Type B pancreatic cell (in vitro differentiated cells): ENCODE results near the gene NSFL1C. TPM values are rescaled to one million over a fixed set of nuclear protein-coding genes. Genes with fewer than 3 reads are reported as not detected.
"Not testable (repeated sequence)": the region's sequence is repeated elsewhere in the genome, so short reads cannot be mapped to it uniquely, and the experiment has no call there.

Source experiments
- DNase-seq: peaks from one replicate; pipeline ENCODE4 v3.0.0; 2021; ENCODE audit warnings: mixed read lengths; ENCODE audit not compliant: unreplicated experiment; ENCODE audit errors: extremely low spot score
- H3K27ac Mint-ChIP-seq: 2 replicates; pipeline ENCODE4 v1.8.0; 2021; ENCODE audit warnings: mild to moderate bottlenecking, mixed read lengths
- H3K27me3 Mint-ChIP-seq: 2 replicates; pipeline ENCODE4 v1.8.0; 2021; ENCODE audit warnings: mixed read lengths
- H3K36me3 Mint-ChIP-seq: 2 replicates; pipeline ENCODE4 v1.8.0; 2021; ENCODE audit warnings: mixed read lengths
- H3K4me1 Mint-ChIP-seq: one replicate; pipeline ENCODE4 v1.8.0; 2021; ENCODE audit warnings: mixed read lengths; ENCODE audit not compliant: unreplicated experiment
- H3K4me3 Mint-ChIP-seq: 2 replicates; pipeline ENCODE4 v1.8.0; 2021; ENCODE audit warnings: mild to moderate bottlenecking, mixed read lengths
- H3K9me3 Mint-ChIP-seq: 2 replicates; pipeline ENCODE4 v1.8.0; 2021; ENCODE audit warnings: mixed read lengths
- total RNA-seq: library from RNA; stranded (reverse); gene quantifications from 2 replicates; pipeline ENCODE4 v1.2.1, GENCODE V29; 2021; ENCODE audit warnings: low replicate concordance
- TF ChIP-seq, protein P1 (sequence below): fragments of 200-600 bp; sonication (generic); conservative IDR thresholded peaks from 2 replicates; pipeline ENCODE4 v1.5.0; 2021; ENCODE audit warnings: antibody characterized with exemption, mild to moderate bottlenecking

The NSFL1C gene
- total RNA-seq, 1 donor from 2014 or later: 81.0 TPM

DNA sequence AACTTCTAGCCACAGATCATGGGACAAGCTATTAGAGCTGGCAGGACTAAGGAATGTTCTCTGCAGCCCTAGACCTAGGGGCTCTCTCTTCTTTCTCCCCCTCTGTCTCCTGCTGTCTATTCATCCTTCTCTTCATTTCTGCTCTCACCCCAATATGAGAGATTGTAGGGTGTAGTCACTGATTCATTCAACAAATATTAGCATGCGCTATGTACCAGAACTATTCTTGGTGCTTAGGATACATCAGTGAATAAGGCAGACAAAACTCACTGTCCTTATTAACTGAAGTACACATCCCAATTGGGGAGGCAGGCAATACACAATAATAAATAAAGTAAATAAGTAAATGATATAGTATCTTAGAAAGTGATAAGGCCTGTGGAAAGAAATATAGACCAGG lies 39.2 kb upstream of the NSFL1C start:
- Mint-ChIP-seq H3K4me1 (no peaks in the 10 kb centered on the region), H3K36me3 (no peaks in the 10 kb centered on the region)

DNA sequence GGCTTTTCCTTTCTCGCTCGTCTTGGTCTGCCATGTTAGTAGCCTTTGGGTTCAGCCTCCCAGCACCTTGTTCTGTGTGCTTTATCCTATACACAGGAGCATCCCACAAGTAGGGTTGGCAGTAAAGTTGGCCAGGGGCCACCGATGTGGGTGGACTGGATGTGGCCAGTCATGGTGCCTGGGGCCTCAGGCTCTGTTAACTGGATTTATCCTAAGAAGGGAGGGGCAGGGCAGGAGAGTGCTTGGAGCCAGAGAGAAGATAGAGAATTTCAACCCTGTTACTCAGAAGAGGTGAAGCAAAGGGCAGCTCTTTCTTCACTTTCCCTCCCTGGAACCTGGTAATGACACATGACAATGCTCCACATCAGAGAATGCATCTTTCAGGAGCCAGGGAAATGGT lies 38.7 kb upstream of the NSFL1C start:
- H3K36me3 Mint-ChIP-seq: no peaks in the 10 kb centered on the region
- H3K27me3 Mint-ChIP-seq: peaks cover 37% of the 10 kb centered on the region
- TF ChIP-seq, protein P1, sequence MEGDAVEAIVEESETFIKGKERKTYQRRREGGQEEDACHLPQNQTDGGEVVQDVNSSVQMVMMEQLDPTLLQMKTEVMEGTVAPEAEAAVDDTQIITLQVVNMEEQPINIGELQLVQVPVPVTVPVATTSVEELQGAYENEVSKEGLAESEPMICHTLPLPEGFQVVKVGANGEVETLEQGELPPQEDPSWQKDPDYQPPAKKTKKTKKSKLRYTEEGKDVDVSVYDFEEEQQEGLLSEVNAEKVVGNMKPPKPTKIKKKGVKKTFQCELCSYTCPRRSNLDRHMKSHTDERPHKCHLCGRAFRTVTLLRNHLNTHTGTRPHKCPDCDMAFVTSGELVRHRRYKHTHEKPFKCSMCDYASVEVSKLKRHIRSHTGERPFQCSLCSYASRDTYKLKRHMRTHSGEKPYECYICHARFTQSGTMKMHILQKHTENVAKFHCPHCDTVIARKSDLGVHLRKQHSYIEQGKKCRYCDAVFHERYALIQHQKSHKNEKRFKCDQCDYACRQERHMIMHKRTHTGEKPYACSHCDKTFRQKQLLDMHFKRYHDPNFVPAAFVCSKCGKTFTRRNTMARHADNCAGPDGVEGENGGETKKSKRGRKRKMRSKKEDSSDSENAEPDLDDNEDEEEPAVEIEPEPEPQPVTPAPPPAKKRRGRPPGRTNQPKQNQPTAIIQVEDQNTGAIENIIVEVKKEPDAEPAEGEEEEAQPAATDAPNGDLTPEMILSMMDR: no peak
- peaks cover 7% of the 10 kb centered on the region for H3K9me3 Mint-ChIP-seq
- H3K4me3 Mint-ChIP-seq: no peak overlapping the region
- DNase-seq: no peak
- no peak overlapping the region for H3K27ac Mint-ChIP-seq
- H3K4me1 Mint-ChIP-seq: peaks cover 3% of the 10 kb centered on the region

More for the DNA sequence above, 39.2 kb upstream of the NSFL1C start:
- no peak overlapping the region for H3K27ac Mint-ChIP-seq
- DNase-seq: no peak
- H3K27me3 Mint-ChIP-seq: peaks cover 38% of the 10 kb centered on the region
- H3K9me3 Mint-ChIP-seq: peaks cover 4% of the 10 kb centered on the region
- H3K4me3 Mint-ChIP-seq: no peak overlapping the region
- TF ChIP-seq, protein P1: no peak

DNA sequence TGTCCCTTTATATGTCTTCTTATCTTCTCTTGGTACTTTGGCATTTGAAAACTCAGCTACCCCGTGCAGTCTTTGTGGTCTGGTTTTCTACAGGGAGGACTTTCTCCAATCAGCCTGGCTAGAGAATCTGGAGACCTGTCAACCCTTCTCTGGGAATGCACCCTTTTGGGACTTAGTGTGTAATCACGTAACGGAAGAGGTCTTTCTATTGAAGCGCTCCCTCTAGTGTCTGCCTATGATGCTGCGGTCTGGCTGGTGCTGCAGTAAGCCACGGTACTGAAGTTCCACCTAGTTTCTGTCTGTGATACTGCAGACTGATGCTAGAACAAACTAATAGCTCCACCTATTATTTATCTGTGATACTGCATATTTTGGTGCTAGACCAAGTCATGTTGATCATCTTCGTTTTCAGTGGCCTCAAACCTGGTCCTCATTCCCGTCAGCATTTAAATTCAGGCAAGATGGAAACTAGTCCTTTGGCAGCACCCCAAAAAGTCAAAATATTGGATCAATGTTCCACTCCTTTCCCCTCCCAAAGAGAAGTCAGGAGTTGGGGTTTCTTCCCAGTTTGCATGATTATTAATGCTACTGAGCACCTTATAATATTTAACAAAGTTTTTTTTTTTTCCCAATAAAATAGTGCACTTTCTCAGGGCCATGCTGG lies 37.0 kb upstream of the NSFL1C start:
- TF ChIP-seq, protein P1: peak; percentile 95
- no peak for DNase-seq
- no peaks in the 10 kb centered on the region for H3K36me3 Mint-ChIP-seq
- peaks cover 6% of the 10 kb centered on the region for H3K4me1 Mint-ChIP-seq
- peaks cover 13% of the 10 kb centered on the region for H3K9me3 Mint-ChIP-seq
- peaks cover 32% of the 10 kb centered on the region for H3K27me3 Mint-ChIP-seq
- no peak overlapping the region for H3K27ac Mint-ChIP-seq
- H3K4me3 Mint-ChIP-seq: no peak overlapping the region

DNA sequence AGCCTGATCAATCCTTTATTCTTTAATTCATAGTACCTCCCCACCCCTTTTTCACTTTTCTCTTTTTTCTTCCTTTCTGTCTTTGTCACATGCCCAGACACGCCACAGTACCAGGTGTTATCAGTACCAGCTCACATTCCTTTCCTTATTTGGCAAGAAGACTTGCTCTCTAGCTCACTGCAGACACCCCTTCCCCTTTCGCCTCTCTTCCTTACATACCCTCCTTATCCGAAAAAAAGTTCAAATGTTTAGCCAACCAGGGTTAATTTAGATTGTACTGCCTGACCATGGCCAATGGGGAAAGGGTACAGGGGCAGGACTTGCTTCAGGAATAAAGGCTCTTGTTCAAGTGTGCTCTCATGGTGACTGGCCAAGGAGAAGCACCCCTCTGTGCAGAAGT lies 33.8 kb upstream of the NSFL1C start:
- no peak overlapping the region for H3K4me3 Mint-ChIP-seq
- TF ChIP-seq, protein P1: no peak
- H3K36me3 Mint-ChIP-seq: no peaks in the 10 kb centered on the region
- H3K4me1 Mint-ChIP-seq: peaks cover 6% of the 10 kb centered on the region
- peak overlapping the region; percentile 71 for H3K27ac Mint-ChIP-seq
- peaks cover 23% of the 10 kb centered on the region for H3K27me3 Mint-ChIP-seq
- no peak for DNase-seq
- H3K9me3 Mint-ChIP-seq: peaks cover 13% of the 10 kb centered on the region

DNA sequence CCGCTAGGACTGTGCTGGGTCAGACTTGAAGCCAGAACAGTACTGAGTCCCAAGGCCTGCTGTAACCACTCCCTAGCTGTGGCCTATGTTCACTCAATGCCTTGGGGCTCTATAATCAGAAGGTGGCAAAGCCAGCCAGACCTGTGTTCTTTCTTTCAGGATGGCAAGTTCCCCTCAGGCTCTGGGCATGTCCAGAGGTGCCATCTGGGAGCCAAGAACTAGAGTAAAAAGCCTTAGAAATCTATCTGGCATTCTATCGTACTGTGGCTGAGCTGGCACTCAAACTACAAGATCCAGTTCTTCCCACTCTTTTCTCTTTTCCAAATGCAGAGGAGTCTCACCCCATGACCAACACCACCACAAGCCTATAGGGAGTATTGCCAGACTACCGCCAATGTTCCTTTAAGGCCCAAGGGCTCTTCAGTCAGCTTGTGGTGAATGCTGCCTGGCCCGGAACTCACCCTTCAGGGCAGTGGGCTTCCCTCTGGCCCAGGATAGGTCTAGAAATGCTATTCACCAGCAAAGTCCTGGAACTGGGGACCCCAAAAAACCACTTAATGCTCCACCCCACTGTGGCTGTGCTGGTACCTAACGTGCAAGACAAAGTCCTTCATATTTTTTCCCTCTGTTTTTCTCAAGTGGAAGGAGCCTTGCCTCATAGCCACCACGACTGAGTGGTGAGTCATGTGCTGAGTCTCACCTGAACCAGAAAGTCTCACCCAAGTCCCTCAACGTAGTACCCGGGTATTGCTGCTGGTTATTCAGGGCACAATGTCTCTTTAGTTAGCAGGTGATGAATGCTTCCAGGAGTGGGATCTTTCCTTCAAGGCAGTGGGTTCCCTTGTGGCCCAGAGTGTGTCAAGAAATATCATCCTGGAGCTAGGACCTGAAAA lies 33.1 kb upstream of the NSFL1C start:
- TF ChIP-seq, protein P1: no peak
- peaks cover 6% of the 10 kb centered on the region for H3K4me1 Mint-ChIP-seq
- peak overlapping the region; percentile 71 for H3K27ac Mint-ChIP-seq
- no peaks in the 10 kb centered on the region for H3K36me3 Mint-ChIP-seq
- peaks cover 25% of the 10 kb centered on the region for H3K27me3 Mint-ChIP-seq
- peaks cover 13% of the 10 kb centered on the region for H3K9me3 Mint-ChIP-seq
- no peak overlapping the region for H3K4me3 Mint-ChIP-seq
- no peak for DNase-seq

DNA sequence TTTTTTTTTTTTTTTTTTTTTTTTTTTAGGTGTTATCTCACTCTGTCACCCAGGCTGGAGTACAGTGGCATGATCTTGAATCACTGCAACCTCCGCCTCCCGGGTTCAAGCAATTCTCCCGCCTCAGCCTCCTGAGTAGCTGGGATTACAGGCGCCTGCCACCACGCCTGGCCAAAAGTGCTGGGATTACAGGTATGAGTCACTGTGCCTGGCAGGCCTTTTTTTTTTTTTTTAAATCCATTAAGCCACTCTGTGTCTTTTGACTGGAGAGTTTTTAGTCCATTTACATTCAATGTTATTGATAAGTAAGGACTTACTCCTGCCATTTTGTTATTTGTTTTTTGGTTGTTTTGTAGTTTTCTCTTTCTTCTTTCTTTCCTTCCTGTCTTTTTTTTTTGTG lies 30.7 kb upstream of the NSFL1C start:
- H3K4me1 Mint-ChIP-seq, H3K27ac Mint-ChIP-seq, H3K9me3 Mint-ChIP-seq, DNase-seq, H3K4me3 Mint-ChIP-seq, H3K36me3 Mint-ChIP-seq: not testable (repeated sequence)
- H3K27me3 Mint-ChIP-seq: peaks cover 36% of the 10 kb centered on the region
